Measurements from ENCODE around the gene NMBR. TPM values are rescaled to one million over a fixed set of nuclear protein-coding genes. Genes with fewer than 3 reads are reported as not detected.
"Not testable (repeated sequence)": the region's sequence is repeated elsewhere in the genome, so short reads cannot be mapped to it uniquely, and the experiment has no call there.

The NMBR gene
- 0.20 TPM in 1 of 2 replicates, not detected in the other for polyA plus RNA-seq (2014; cell fraction: cytosol; rRNA removed)
- 0.25 TPM in 1 of 2 replicates, not detected in the other for polyA plus RNA-seq (2014; cell fraction: nucleus; rRNA removed)

DNA sequence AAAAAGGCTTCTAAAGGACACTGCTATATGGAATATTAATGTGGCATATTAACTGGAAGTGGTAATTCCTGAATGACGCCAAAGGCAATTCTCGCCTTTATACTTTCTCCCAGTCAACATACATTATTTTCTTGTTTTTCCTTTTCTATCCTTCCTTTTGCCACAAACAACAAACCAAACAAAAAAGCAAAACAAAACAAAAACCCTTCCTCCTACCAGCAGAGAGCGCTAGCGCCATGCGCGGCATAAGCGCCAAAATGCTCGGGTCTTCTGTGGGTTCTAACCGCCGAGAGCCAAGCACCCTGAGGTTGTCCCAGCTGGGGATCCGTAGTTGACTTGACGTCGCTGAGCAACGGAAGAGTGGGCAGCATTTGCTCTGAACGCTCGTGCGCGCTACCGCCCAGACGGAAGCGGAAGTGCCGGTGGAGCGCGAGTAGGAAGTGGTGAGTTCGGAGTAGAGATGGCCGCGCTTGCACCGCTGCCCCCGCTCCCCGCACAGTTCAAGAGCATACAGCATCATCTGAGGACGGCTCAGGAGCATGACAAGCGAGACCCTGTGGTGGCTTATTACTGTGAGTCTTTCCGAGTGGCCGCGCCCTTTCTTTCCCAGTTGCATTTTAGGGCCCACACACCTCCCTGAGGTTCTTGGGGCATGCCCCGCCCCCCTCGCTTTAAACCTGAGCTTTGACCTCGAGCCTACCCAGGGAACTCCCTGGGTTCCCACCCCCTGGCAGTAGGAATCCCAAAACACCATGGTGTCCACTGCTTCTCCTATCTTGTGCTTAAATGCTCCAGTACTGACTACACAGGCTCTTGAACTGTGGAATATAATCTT, at the start of gene NMBR, which contains the start of gene VTA1:
TSS of gene NMBR (minus strand) at position 295 of the 835 bp plus-strand sequence. CDS start 58,464 bp downstream, outside the sequence.
TSS of gene VTA1 (plus strand) at position 436 of the 835 bp plus-strand sequence. CDS start at position 461, 25 bp downstream.
- DNase-seq (ENCODE audit: low spot score) = peak; percentile 99

DNA sequence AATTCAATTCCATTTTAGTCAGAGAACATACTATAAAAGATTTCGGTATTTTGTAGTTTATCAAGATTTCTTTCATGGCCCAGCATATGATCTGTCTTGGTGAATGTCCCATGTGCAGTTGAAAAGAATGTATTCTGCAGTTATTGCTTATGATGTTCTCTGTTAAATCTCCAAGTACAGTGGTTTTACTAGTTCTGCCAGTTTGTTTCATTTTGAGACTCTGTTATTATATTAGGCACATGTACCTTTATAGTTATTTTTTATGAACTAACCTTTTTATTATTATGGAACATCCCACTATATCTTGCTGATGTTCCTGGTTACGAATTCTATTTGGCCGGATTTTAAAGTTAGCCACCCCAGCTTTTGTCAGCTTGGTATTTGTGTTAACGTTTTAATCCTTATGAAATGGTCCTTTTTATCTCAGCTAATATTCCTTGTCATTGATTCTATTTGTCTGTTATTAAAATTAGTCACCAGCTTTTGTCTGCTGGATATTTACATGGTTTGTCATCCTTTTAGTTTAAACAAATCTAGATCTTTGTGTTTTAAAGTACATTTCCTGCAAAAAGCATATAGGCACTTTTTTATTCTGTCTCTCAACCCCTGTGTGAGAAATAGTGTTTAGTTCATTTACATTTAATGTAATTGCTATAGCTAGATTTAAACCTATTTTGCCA, 49.1 kb upstream of the NMBR start:
- no peak for DNase-seq (ENCODE audit: low spot score)

DNA sequence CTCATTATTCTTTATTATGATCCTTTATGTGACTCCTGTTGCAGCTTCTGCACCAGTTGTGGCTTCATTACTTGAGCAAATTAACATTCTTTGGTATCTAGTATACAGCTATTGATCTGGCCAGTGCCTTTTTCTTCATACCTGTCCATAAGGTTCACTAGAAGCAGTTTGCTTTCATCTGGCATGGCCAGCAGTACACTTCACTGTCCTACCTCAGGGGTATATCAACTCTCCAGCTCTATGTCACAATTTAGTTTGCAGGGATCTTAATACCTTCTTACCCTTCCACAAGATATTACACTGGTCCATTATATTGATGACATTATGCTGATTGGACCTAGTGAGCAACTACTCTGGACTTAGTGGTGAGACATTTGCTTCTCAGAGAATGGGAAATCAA, 46.7 kb upstream of the NMBR start:
- DNase-seq (ENCODE audit: low spot score) = no peak

DNA sequence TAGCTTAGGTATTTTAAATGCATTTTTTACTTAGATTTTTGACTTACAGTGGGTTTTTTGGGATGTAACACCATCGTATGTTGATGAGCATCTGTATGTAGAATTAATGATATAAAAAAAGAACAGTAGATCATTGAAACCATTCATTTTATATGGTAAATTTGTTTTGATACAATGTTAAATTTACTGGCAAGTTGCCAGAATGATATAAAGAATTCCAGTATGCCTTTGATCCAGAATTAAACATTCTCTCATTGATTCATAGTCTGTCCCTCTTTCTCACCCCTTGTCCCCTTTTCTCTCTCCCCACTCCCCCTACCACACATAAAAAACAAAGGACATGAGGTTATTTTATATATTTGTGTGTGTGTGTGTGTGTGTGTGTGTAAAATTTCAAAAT, 45.4 kb upstream of the NMBR start:
- no peak for DNase-seq (ENCODE audit: low spot score)

DNA sequence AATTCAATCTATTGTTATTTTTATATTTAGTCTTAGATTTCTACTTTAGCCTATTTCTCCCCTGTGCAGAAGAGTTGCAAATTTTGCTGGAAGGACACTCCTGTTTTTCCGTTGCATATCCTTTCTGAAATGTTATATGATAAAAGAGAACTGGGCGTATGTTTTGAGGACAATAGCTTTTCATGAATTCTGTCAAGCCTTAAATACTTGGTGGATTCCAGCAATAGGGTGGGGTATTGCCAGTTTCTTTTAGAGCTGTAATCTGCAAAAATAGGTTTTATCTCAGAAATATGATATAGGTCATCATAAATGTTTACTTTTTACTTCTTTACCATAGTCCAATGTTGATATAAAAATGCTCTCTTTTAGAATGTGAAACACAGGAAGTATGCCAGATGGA, 42.1 kb upstream of the NMBR start:
- DNase-seq (ENCODE audit: low spot score) = no peak

DNA sequence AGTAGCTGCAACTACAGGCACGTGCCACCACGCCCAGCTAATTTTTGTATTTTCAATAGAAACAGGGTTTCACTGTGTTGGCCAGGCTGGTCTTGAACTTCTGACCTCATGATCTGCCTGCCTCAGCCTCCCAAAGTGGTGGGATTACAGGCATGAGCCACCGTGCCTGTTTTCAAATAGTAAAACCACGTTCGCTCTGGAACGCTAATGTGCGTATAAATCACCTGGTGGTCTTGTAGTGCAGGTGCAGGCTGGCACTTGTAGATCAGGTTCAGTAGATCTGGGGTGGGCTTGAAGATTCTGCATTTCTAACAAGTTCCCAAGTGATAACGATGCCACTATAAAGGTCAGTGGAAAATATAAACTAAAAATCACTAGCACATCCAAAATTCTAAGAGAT, 41.4 kb upstream of the NMBR start:
- not testable (repeated sequence) for DNase-seq (ENCODE audit: low spot score)

DNA sequence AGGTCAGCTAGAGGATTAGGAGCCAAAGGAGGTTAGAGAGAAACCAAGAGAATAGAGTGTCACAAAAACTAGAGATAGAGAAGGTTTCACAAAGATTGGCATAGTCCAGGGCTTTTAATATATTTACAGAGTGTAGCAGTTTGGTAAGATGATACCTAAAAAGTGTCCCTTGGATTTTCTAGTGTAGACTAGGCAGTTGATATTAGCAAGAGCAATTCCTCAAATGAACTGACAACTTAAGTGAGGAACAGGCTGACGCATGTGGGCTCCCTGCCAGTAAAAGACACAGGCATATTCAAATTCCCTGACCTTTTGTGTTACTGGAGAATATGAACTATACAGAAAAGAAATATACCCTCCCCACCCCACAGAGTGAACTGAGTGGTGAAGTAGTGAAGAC, 40.3 kb upstream of the NMBR start:
- no peak for DNase-seq (ENCODE audit: low spot score)

DNA sequence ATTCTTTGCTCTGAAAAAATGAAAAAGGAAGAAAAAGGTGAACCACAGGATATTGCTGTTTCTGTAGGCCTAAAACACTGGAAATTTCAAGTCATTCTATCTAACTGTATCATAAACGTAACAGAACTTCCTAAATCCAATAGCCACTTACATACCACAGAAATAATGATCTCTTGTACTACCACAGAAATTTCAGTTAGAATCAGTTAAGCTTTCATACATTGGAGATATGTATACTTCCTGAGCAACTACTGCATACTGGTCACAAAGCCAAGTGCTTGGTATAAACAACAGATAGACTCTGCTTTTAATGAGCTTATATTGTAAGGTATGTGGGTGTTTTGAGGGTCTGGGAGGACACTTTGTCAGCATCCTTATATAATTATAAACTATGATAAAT, 38.7 kb upstream of the NMBR start:
- no peak for DNase-seq (ENCODE audit: low spot score)

DNA sequence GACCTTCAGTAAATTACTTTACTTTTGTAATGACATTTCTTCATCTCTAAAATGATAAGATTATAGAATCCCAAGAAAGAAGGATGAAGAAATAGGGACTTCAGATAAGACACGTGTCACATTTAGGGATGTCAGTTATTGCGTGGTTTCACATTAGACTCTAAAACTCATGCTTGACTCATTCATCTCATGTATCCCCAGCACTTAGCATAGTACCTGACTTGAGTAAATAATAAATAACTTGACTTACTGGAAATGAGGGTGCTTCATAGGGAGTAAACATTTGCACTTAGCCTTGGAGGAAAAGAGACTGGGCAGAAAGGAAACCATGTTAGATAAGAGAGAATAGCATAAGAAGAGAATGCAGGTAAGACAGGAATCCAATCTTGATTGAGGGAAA, 37.4 kb upstream of the NMBR start:
- no peak for DNase-seq (ENCODE audit: low spot score)

DNA sequence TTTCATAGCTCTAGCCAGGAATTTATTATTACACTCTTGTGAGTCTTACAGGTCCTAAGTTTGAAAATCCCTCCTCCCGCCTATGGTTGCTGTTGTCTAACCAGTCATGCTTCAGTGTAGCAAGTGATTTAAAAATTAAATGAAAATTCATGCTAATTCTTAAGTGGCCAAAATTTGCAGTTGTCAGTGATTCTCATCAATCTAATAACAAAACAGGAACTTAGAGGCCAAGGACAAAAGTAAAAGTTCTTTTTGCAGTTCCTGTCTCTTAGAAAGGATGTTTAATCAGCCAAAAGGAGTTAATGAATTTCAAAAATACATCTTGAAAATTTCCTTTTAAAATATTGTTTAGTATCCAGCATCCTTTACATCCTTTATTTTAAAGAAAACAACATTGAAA, 36.4 kb upstream of the NMBR start:
- no peak for DNase-seq (ENCODE audit: low spot score)

DNA sequence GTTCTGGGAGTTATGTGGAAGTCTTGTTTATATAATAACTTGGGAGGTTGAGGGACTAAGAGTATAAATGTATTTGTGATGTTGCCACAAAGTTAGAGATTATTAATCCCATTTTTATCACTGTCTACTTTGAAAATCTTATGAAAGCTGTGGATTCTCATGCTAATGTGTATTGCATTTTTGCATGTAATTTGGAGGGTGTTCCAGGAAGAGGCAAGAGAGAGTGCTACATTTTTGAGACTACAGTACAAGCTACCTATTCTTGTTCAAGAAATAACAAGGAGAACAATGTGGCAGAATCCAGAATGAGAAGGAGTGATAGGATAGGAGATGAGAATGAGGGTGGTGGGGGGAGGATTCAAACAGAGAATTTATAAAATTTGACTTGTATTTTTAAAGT, 35.1 kb upstream of the NMBR start:
- no peak for DNase-seq (ENCODE audit: low spot score)

DNA sequence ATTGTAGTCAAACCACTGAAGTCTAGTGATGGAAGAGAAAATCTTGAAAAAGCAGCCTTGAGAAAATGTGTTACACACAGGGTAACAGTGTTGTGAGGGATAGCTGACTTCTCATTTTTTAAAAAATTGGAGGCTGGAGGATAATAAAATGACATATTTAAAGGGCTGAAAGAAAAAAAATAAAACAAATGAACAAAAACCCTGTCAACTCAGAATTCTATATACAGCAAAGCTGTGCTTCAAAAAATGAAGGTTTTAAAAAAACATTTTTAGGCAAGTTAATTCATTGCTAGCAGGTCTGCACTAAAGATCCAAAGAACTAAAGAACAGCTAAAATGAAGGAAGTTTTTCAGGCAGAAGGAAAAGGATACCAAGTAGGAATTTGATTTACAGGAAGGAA, 31.2 kb upstream of the NMBR start:
- DNase-seq (ENCODE audit: low spot score) = no peak

DNA sequence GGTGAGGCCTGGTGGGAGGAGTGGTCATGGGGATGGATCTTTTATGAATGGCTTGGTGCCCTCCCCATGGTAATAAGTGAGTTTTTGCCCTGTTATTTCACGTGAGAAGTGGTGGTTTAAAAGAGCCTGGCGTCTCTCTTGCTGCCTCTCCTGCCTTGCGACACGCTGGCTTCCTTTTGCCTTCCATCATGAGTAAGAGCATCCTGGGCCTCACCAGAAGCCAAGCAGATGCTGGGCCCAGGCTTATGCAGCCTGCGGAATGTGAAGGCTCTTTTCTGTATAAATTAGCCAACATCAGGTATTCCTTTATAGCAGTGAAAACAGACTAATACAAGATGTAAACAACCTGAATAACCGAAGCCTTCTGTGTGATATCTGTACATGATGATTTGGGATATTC, 27.8 kb upstream of the NMBR start:
- no peak for DNase-seq (ENCODE audit: low spot score)

DNA sequence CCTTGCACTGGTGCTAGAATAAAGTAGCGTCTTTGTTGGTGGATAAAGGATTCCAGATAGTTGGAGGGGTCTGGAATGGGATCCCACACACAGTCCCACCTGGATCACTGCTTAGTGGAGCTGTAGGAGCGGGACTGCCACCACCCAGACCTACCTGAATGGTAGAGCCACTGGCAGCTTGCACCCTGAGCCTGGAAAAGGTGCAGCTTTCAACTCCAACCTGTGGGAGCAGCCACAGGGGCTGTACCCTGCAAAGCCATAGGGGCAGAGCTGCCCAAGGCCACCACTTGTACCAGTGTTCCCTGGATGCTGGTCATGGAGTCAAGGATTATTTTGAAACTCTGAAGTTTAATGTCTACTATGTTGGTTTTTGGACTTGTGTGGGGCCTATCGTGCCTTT, 27.1 kb upstream of the NMBR start:
- no peak for DNase-seq (ENCODE audit: low spot score)

DNA sequence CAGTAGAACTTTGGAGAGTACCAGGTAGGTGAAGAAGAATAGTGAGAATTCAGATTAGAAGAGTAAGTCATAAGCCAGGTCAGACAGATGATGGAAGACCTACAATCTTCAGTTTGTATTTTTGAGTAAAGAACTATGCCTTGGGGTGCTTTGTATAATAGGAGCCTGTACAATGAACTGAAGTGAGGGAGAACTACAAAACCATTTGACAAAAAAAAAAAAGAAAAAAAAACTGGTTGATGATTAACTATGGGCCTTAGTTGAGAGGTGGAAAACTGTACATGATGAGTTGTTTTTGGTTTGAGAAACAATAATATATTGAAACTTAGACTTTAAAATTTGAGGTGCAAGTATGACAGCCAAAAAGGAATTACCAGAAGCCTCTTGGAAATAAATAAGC, 25.8 kb upstream of the NMBR start:
- no peak for DNase-seq (ENCODE audit: low spot score)

DNA sequence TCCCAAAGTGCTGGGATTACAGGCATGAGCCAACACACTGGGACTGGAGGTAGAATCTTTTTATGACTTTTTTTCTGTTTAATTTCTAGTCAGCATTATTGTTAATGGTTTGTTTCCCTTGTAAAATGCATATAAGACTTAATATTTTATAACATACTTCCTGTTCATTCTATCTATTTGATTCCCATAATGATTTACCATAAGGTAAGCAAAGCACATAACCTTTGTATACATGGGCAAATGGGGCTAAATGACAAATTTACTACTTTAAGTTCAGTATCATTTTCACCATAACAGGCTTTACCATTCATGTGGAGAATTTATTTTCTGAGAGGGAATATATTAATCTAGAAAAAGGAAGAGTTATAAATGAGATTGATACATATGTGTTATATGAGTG, 24.4 kb upstream of the NMBR start:
- DNase-seq (ENCODE audit: low spot score) = no peak

DNA sequence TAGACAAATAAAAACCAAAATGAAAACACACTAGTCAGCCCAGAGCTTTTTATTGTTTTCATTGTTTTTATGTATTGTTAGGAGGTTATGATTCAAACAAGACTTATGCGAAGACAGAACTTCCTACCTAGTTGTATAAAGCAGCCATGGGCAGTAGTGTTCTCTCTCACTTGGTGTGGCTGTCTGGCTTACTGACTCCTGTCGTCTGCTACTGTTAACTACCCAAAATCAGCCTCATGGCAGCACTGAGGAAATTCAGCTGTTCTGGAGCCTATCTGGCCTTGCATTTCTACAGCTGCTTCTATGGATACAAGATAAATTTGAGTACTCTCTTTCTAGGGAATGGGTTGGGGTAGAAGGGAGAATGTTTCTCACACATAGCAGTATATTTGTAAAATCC, 20.6 kb upstream of the NMBR start:
- DNase-seq (ENCODE audit: low spot score) = no peak

DNA sequence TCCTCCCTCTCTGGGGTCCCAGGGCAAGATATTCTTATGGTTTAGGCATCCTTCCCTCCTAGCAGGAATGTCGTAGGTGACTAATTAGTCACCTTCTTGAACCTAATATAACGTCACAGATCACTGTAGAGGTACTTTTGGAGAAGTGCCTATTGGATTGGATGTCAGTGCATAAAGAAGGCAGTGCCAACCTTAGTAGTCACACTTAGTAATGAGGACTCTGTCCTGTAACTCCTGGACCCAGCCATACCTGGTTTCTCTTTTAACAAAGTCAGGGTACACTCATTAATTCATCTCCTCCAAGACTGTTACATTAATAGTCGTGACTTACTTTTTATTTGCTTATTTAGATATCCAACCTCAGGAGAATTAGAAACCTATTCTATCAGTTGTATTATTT, 20.1 kb upstream of the NMBR start:
- DNase-seq (ENCODE audit: low spot score) = no peak

DNA sequence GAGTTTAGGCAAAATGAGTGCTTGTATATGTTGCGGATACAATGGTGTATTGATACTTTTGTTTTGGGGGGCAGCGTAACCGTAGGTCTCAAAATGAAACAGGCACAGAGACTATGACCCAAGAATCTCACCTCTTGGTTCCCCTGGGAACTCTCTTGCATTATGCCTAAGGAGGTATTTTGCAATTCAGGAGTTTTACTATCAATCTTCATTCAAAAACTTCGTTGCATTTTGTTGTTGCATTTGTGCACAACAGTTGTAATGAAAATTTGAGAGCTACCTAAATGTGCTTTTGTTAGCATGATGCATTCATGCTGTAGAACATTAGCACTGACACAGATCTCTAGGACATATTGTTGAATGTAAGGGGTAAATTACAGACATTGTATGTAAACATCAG, 18.3 kb upstream of the NMBR start:
- no peak for DNase-seq (ENCODE audit: low spot score)

DNA sequence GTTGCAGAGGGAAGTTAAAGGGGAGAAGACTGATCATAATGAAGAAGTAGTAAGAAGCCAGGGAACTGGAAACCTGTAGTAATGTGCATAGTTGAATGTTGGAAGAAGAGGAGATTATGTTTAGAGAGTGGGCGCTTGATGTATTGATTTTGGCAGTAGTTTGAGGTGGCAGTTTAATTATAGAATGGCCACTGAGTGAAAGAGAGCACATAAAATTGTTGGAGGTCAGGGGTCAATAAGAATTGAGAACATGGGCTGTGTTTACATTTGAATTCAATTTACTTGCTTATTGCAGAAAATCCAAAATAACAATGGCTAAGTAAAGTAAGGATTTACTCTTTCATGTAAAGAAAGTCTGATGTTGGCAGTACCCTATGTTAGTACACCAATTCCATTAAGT, 15.9 kb upstream of the NMBR start:
- no peak for DNase-seq (ENCODE audit: low spot score)

DNA sequence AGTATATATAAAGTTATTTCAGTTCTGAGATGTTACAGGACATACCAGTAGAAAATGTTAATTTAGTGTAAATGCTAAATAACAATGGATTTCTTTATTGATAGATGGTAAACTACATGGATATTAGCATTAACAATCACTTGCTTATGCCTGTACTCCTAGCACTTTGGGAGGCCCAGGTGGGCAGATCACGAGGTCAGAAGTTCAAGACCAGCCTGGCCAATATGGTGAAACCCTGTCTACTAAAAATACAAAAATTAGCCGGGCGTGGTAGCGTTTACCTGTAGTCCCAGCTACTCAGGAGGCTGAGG, 9.8 kb upstream of the NMBR start:
- DNase-seq (ENCODE audit: low spot score) = not testable (repeated sequence)

DNA sequence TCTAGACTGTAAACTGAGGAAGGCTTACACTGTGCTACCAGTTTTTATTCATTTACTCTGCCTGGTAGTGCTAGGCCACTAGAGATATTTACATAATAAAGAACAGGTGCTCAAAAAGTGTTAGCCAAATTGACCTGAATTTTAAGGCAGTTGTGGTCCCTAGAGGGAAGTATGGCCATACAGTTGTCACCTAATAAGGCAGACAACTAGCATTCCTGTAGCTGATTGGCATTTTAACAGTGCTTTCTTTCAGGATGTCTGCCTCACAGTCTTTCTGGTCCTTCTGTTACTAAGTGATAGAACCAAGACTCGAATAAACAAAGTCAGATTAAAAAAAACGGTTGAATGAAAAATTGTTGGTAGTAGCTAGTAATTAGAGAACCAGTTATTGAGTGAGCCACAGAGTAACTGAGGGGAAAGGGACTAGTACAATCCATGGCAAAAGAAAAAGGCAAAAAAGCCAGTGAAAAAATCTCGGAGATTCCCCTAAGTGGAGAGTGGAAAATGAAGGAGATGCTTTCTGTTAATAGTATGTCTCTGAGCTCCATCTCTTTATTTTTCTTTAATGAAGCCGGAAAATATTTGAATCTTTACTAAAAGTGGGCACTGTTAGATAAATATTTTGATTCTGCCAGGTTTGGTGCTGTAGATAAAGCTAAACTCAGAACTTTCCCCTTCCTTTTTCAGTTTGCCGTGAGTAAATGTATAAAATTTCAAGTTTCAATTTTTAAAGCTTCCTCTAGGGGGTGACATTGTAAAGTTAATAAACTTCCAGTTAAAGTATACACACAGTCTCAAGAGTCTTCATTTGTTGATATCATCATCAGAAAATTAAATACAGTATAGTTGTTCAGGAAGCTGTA, 9.2 kb upstream of the NMBR start:
- DNase-seq (ENCODE audit: low spot score) = no peak
